WI38 (cell line): ENCODE data around the gene CROCC2.

ENCODE experiments used
- H3K4me3 ChIP-seq: 2 replicates; pipeline ENCODE4 v1.5.1; 2011; ENCODE audit warnings: low read depth, mild to moderate bottlenecking, control low read depth, low read length
- TF ChIP-seq, protein P1 (sequence below): IDR thresholded peaks from 2 replicates; pipeline ENCODE4 v1.5.1; 2012; ENCODE audit warnings: low read depth, mild to moderate bottlenecking, control low read depth, low read length

Gene CROCC2

DNA sequence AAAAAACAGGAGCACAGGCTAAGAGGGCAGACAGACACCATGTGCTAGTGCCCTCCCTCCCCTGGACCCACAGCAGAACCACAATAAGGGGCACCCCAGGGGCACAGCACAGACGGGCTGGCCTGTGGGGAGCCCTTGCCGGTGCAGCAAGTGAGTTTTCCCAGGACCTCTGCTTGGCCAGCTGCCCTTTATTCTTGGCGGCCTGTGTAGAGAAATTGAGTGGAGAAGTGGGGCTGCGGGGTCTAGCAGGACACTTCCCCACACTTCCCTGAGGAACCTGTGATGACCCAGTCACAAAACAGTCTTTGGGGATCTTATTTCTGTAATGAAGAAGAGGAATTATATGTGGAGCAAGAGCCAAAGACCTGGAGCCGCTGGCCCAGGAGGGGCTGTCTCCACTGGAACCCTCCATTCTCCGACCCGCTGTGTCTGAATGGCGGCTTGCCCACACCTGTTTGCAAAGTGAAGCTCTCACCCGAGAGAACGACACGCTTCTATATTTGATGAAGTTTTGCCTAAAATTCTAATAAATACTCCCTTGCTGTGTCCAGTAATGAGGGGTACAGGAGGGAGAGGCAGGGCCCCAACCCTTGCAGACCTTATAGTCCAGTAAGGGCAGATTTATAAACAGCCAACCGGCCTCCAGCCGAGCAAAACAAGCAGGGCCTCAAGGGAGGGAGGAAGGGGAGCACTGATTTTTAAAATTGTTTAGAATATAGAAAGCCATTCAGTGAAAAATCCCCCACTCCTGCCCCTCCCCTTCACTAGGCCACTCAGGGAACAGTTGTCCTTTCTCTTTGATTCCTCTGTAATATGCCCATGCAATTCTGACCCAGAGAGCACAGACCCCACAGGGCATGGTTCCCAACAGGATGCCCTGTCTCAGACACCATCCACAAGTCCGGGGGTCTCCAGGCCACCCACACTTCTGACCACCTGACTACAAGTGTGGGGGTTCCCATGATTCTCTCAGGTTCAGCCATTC, 47.6 kb downstream of the CROCC2 start:
- TF ChIP-seq, protein P1, sequence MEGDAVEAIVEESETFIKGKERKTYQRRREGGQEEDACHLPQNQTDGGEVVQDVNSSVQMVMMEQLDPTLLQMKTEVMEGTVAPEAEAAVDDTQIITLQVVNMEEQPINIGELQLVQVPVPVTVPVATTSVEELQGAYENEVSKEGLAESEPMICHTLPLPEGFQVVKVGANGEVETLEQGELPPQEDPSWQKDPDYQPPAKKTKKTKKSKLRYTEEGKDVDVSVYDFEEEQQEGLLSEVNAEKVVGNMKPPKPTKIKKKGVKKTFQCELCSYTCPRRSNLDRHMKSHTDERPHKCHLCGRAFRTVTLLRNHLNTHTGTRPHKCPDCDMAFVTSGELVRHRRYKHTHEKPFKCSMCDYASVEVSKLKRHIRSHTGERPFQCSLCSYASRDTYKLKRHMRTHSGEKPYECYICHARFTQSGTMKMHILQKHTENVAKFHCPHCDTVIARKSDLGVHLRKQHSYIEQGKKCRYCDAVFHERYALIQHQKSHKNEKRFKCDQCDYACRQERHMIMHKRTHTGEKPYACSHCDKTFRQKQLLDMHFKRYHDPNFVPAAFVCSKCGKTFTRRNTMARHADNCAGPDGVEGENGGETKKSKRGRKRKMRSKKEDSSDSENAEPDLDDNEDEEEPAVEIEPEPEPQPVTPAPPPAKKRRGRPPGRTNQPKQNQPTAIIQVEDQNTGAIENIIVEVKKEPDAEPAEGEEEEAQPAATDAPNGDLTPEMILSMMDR: no peak

DNA sequence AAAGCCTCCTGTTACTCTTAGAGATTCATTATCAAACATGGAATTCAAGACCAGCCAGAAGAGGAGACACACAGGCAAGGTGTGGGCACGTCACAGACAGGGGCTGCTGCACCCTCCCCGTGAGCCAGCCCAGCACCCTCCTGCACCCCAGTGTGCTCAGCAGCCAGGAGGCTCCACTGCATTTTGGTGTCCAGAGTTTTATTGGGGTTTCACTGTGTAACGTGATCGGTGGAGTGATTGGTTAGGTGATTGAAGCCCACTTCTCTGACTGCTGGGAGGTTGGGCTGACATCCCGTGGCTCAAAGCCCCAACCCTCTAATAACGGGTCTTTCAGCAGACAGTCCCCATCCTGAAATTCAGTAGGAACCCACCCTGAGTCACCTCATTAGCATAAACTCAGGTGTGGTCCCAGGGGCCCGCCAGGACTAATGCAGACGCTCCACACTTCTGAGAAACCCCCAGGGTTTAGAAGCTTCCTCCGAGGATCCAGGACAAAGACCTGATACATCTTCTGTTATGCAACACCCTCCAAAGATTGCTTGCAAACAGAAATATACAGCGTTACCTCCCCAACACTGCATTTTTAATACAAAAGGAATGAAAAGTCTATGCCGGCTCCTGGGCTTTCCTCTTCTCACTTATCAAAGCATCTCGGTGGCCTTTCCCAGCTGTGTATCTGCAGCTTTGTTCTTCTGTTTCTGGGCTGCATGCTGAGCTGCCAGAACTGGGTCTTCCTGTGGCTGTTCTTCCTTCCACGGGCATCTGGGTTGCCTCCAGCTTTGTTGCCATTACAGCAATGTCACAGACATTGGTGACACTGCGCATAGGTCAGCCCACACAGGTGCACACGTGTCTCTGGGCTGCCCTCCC, 48.5 kb downstream of the CROCC2 start:
- TF ChIP-seq, protein P1: no peak
- no peak overlapping the region for H3K4me3 ChIP-seq

More for the DNA sequence above, 47.6 kb downstream of the CROCC2 start:
- no peak overlapping the region for H3K4me3 ChIP-seq

- TF ChIP-seq, protein P1: no peak
- no peak overlapping the region for H3K4me3 ChIP-seq
These were observed 49.4 kb downstream of the CROCC2 start for GRCh38 chr2:240955306-240956170.

DNA sequence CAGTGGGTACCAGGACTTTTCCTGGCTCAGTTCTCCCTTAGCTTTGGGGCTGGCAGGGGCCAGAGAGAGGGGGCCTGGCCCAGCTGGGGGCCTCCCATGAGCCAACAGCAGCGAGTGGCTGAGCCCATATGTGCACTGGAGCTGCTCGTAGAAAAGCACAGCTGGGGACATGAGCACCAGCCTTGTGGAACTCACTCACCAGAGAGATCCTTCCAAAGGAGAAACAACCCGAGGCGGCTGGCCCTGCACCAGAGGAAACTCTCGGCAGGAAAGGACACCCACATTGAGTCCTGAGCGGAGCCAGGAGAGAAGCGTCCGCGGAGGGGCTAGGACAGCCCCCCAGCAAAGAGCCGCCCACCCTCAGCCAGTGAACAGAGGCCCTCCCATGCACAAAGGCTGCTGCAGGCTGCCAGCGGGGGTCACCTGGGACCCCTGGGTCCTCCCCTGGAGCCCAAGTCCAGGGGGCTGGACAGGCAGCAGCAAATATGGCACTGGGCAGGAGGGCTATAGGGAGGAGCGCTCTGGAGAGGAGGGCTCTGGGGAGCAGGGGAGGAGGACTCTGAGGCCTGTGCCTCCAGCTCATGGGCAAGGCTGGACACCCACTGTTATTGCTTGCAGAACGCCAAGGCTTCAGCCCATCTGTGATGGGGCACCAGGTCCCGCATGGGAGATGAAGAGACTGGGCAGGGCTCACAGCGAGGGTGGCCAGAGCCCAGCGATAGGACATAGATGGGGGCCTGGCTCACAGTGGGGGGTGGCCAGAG, 50.2 kb downstream of the CROCC2 start:
- H3K4me3 ChIP-seq: no peak overlapping the region
- TF ChIP-seq, protein P1: no peak

- TF ChIP-seq, protein P1: no peak
- no peak overlapping the region for H3K4me3 ChIP-seq
These were observed 51.0 kb downstream of the CROCC2 start for GRCh38 chr2:240956935-240957655.
